ENCODE measurements around the gene TBCC. TPM values are rescaled to one million over a fixed set of nuclear protein-coding genes. Genes with fewer than 3 reads are reported as not detected.
A peak's percentile ranks its signal among the peaks of the same experiment; 100 is the strongest.

Gene TBCC
- total RNA-seq (2021; fragmentation: NEBNext Ultra II Directional; extraction: Animal tissue kit (Norgen Biotek cat#: 25700)) (25.5 and 27.3 TPM in 2 replicates), polyA plus RNA-seq (2011; rRNA removed) (22.7 and 28.9 TPM in 2 replicates), polyA minus RNA-seq (2011; rRNA and poly(A)+ RNA removed) (6.4 and 12.0 TPM in 2 replicates)
- polyA plus RNA-seq (2011; cell fraction: cytosol; rRNA removed), result 24.6 TPM
- polyA plus RNA-seq (2011; cell fraction: nucleus; rRNA removed), result 20.6 TPM
- polyA plus RNA-seq (2012, experiment 1 of 2), result 22.5 to 26.8 TPM (median 24.3 TPM) in 4 replicates
- 31.6 TPM for polyA plus RNA-seq (2012, experiment 2 of 2)
- polyA plus RNA-seq (2013, experiment 1 of 2), result 21.4 TPM
- 21.0 TPM for polyA plus RNA-seq (2013, experiment 2 of 2)
- 9.9 TPM for polyA minus RNA-seq (2011; cell fraction: cytosol; rRNA and poly(A)+ RNA removed)
- 15.3 TPM for polyA minus RNA-seq (2011; cell fraction: nucleus; rRNA and poly(A)+ RNA removed)
- long read RNA-seq, experiment 1, transcript TBCC-201 (1 exons, 1,616 nt), result major isoform, 27 of 27 reads
- long read RNA-seq, experiment 1, partial matches to known transcripts, result 0 of 27 reads
- long read RNA-seq, experiment 1, other reads (novel, unspliced or antisense), result 0 of 27 reads
- long read RNA-seq, experiment 2, result 0 reads

GRCh38 chr6:42745640-42746462, at the start of gene TBCC:
TBCC (minus strand) TSS chr6:42746103; CDS start chr6:42746073, 30 bp downstream.
- no peak within 1 kb of the TSS for H2AK5ac ChIP-seq (ENCODE audit: low read depth, low read length)
- ChIA-PET POLR2A (ENCODE audit: partially characterized antibody) (interaction anchor here (0.9 to 17.0 kb wide), 22 partner anchors 9 to 298 kb away, joined by 3 to 277 read pairs (median 5); partner anchors contain the start of genes BICRAL, CNPY3, GNMT and PRPH2), CTCF (ENCODE audit: partially characterized antibody) (interaction anchor here (0.7 to 1.8 kb wide), 5 partner anchors 20 to 132 kb away, joined by 3 to 5 read pairs (median 4); no protein-coding TSS in a partner anchor)
- FAIRE-seq (peak; percentile 52), DNase-seq (ENCODE audit: low read depth in 1 of 2, low spot score in 2 of 2) (peak; percentile 86 to 96)
- peak within 1 kb of the TSS; percentile 88 to 98 (median 92) for H3K9ac ChIP-seq (replicated peaks in 1 of 4; ENCODE audit: extremely low read depth in 1 of 4, low read depth in 3 of 4, low read length in 3 of 4)
- peak within 1 kb of the TSS; percentile 99 for H3K4ac ChIP-seq (replicated peaks; ENCODE audit: insufficient read length, low read depth, low read length)
- 0 out of 2 replicates have a peak within 1 kb of the TSS, but pooled peaks have one; percentile 81 for H2BK12ac ChIP-seq (ENCODE audit: low read depth, low read length)
- no peak within 1 kb of the TSS for H3K14ac ChIP-seq (ENCODE audit: insufficient read length)
- H3K23ac ChIP-seq (ENCODE audit: insufficient read length), result no peak within 1 kb of the TSS
- peak within 1 kb of the TSS; percentile 89 for H2BK5ac ChIP-seq (ENCODE audit: low read depth, low read length)
- peaks cover 5 to 7% (median 6%) of the 10 kb centered on the region in 4 experiments; a peak in 6 of 7 replicates for H3K4me1 ChIP-seq (replicated peaks in 1 of 4; ENCODE audit: control insufficient read depth in 3 of 4, insufficient read depth in 4 of 4, low read length in 3 of 4)
- no peaks in the 10 kb centered on the region for H3K36me3 ChIP-seq (ENCODE audit: control insufficient read depth in 2 of 4, insufficient read depth in 4 of 4, low read length in 3 of 4)
- H3K27ac ChIP-seq (ENCODE audit: low read depth, low read length), result peak within 1 kb of the TSS; percentile 84
- WGBS, 2 experiments (ENCODE audit: extremely low coverage in 1 of 2, insufficient coverage in 1 of 2, insufficient read length in 1 of 2, insufficient replicate concordance in 2 of 2, low coverage in 1 of 2, low lambda C conversion rate in 2 of 2, missing lambda C conversion rate in 1 of 2), result 0% methylated on average over 38 of the region's 57 CpGs; no CpG with 5 or more reads in 1 of the 2 experiments
- H3K9me3 ChIP-seq (ENCODE audit: insufficient read depth in 2 of 2, low read depth in 1 of 2, low read length in 1 of 2), result no peaks in the 10 kb centered on the region
- H2AFZ ChIP-seq (ENCODE audit: low read length), result no peak within 1 kb of the TSS
- H3K79me1 ChIP-seq (ENCODE audit: low read depth, low read length), result peaks cover 8% of the 10 kb centered on the region; the same call in 1 of the 2 replicates
- peaks cover 13% of the 10 kb centered on the region for H3K23me2 ChIP-seq (ENCODE audit: low read depth, low read length)
- peak within 1 kb of the TSS; percentile 76 for H4K5ac ChIP-seq (ENCODE audit: insufficient read length, low read depth, low read length)
- H2BK15ac ChIP-seq (ENCODE audit: low read length), result no peak within 1 kb of the TSS; the same call in 1 of the 2 replicates
- H3K18ac ChIP-seq (ENCODE audit: extremely low read depth, low read length), result peak within 1 kb of the TSS; percentile 95
- H2BK20ac ChIP-seq (ENCODE audit: low read length), result no peak within 1 kb of the TSS
- no peaks in the 10 kb centered on the region for H3K27me3 ChIP-seq (replicated peaks in 1 of 4; ENCODE audit: control insufficient read depth in 3 of 4, extremely low read depth in 1 of 4, insufficient read depth in 3 of 4, low read length in 3 of 4)
- H4K20me1 ChIP-seq (replicated peaks in 1 of 2; ENCODE audit: control insufficient read depth in 1 of 2, insufficient read depth in 2 of 2, low read length in 2 of 2), result peaks cover 5 to 6% of the 10 kb centered on the region in 2 experiments
- peak within 1 kb of the TSS; percentile 87 for H4K8ac ChIP-seq (ENCODE audit: extremely low read depth, insufficient read depth, low read length)
- H3K56ac ChIP-seq (replicated peaks; ENCODE audit: insufficient read length, low read depth, low read length), result peak within 1 kb of the TSS; percentile 87
- H2BK120ac ChIP-seq (replicated peaks; ENCODE audit: low read depth, low read length), result peak within 1 kb of the TSS; percentile 47
- H3K4me2 ChIP-seq (ENCODE audit: insufficient read depth in 1 of 2, low read depth in 2 of 2, low read length in 2 of 2), result peak within 1 kb of the TSS; percentile 88 to 95
- H4K91ac ChIP-seq (replicated peaks; ENCODE audit: insufficient read length, low read length), result peak within 1 kb of the TSS; percentile 92
- peak within 1 kb of the TSS; percentile 88 to 99 (median 96) for H3K4me3 ChIP-seq (ENCODE audit: extremely low read depth in 1 of 4, insufficient read depth in 2 of 4, low read depth in 3 of 4, low read length in 4 of 4)
- peaks cover 0 to 29% of the 10 kb centered on the region in 2 experiments; a peak in 3 of 4 replicates for H3K79me2 ChIP-seq (ENCODE audit: control insufficient read depth in 1 of 2, insufficient read depth in 2 of 2, low read length in 2 of 2)
- TF ChIP-seq RBBP5 (IDR thresholded peaks at IDR 0.05; ENCODE audit: borderline replicate concordance, low read depth, low read length), result peak; percentile 25; the same call in 1 of the 2 replicates
- peak; percentile 82 to 95; a peak in 3 of 4 replicates for TF ChIP-seq SIN3A (conservative IDR thresholded peaks at IDR 0.05 in 1 of 2, IDR thresholded peaks at IDR 0.05 in 1 of 2; ENCODE audit: low read depth in 1 of 2, low read length in 2 of 2)
- peak; percentile 95 for TF ChIP-seq TBP (IDR thresholded peaks at IDR 0.05; ENCODE audit: low read depth, low read length)
- peak; percentile 89 to 91 for TF ChIP-seq POLR2A (IDR thresholded peaks at IDR 0.05; ENCODE audit: control extremely low read depth in 1 of 2, low read depth in 2 of 2, low read length in 2 of 2)
- TF ChIP-seq CREB1 (IDR thresholded peaks at IDR 0.05), result peak; percentile 90
- TF ChIP-seq YY1 (IDR thresholded peaks at IDR 0.05; ENCODE audit: low read depth, low read length), result peak; percentile 93
- peak; percentile 92 for TF ChIP-seq TAF7 (optimal IDR thresholded peaks at IDR 0.05; ENCODE audit: borderline replicate concordance, low read depth, low read length)
- TF ChIP-seq SIRT6 (IDR thresholded peaks at IDR 0.05; ENCODE audit: low read length), result no peak
- no peak for TF ChIP-seq MAFK (IDR thresholded peaks at IDR 0.05; ENCODE audit: low read depth, low read length)
